Thoracic aorta (tissue), 2 donors: Measurements from ENCODE around the gene DIPK2B. TPM values are rescaled to one million over a fixed set of nuclear protein-coding genes. Genes with fewer than 3 reads are reported as not detected.

Source experiments
- ATAC-seq: fragments of 150-250 bp; one replicate; pipeline ENCODE4 v1.8.0; 2017; ENCODE audit warnings: low read depth; ENCODE audit not compliant: insufficient number of reproducible peaks, low FRiP score
- DNase-seq: peaks from one replicate; pipeline ENCODE4 v3.0.0-alpha.2; 2020; ENCODE audit warnings: low spot score
- H3K27ac ChIP-seq, 2 donors: fragments of 200-600 bp; sonication (generic); 1 replicate in 1 of 2; 2 replicates in 1 of 2; pipeline ENCODE4 v1.5.1; 2016; ENCODE audit warnings: mild to moderate bottlenecking in 2 of 2, moderate library complexity in 2 of 2
- H3K27me3 ChIP-seq: fragments of 200-600 bp; sonication (generic); replicated peaks from 2 replicates; pipeline ENCODE4 v1.6.0; 2016; ENCODE audit warnings: mild to moderate bottlenecking; ENCODE audit not compliant: insufficient read depth
- H3K36me3 ChIP-seq: fragments of 200-600 bp; sonication (generic); one replicate; pipeline ENCODE4 v1.5.1; 2016
- H3K4me1 ChIP-seq, 2 donors: fragments of 200-600 bp; sonication (generic); 1 replicate in 1 of 2; 2 replicates in 1 of 2; pipeline versions ENCODE4 v1.5.1 to v1.6.0; 2016; ENCODE audit warnings: low read depth in 2 of 2, mild to moderate bottlenecking in 1 of 2; ENCODE audit not compliant: control insufficient read depth in 1 of 2
- H3K4me3 ChIP-seq: fragments of 200-600 bp; sonication (generic); 2 replicates; pipeline ENCODE4 v1.5.1; 2016; ENCODE audit warnings: mild to moderate bottlenecking
- H3K9me3 ChIP-seq: fragments of 200-600 bp; sonication (generic); 2 replicates; pipeline ENCODE4 v1.5.1; 2016
- CTCF ChIP-seq: fragments of 200-600 bp; sonication (generic); IDR thresholded peaks from one replicate; pipeline ENCODE4 v1.5.1; 2019; ENCODE audit warnings: antibody characterized with exemption
- total RNA-seq, 2 donors: library from RNA; depleted of rRNA; stranded (reverse); fragments of >200 nt; gene quantifications; one replicate each; pipeline versions ENCODE4 v1.1.0 to v1.2.3, GENCODE V29; 2016

The DIPK2B gene
- total RNA-seq, 2 donors from 2014 or later: 11.6 to 14.0 TPM

- Histone ChIP-seq H3K4me1 (no peaks in the 10 kb centered on the region), H3K27ac (no peak overlapping the region)
- no peak for TF ChIP-seq CTCF
Observed at GRCh38 chrX:45165726-45166125, 35.0 kb downstream of the DIPK2B start.

DNA sequence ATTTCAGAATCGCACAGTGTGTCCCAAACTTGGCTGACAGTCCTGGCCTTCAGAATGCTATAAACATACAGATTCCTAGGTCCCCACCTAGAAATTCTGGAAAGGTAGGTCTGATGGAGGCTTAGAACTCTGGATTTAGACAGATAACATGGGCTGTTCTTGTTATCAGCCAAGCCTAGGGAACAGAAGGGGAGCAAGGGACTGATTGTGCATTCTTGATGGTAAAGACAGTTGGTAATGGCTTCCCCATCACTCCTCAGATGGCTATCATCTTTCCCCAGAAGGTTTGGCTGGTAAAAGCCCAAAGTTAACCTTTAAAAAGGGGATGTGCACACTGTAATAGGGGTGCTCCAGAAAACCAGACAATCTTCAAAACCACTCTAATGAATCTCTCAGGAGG lies 35.7 kb downstream of the DIPK2B start:
- no peak for DNase-seq
- Histone ChIP-seq H3K36me3 (no peaks in the 10 kb centered on the region), H3K4me3 (no peak overlapping the region), H3K27me3 (no peaks in the 10 kb centered on the region), H3K4me1 (no peaks in the 10 kb centered on the region), H3K27ac (no peak overlapping the region), H3K9me3 (no peaks in the 10 kb centered on the region)
- ATAC-seq: no peak
- no peak for TF ChIP-seq CTCF

More at GRCh38 chrX:45165726-45166125, 35.0 kb downstream of the DIPK2B start:
- Histone ChIP-seq H3K9me3 (no peaks in the 10 kb centered on the region), H3K4me3 (no peak overlapping the region), H3K36me3 (no peaks in the 10 kb centered on the region), H3K27me3 (no peaks in the 10 kb centered on the region)
- ATAC-seq: no peak
- DNase-seq: no peak

GRCh38 chrX:45164021-45164621 lies 36.6 kb downstream of the DIPK2B start:
- Histone ChIP-seq H3K4me3 (no peak overlapping the region), H3K27me3 (no peaks in the 10 kb centered on the region), H3K9me3 (no peaks in the 10 kb centered on the region), H3K4me1 (no peaks in the 10 kb centered on the region), H3K27ac (no peak overlapping the region), H3K36me3 (no peaks in the 10 kb centered on the region)
- no peak for DNase-seq
- no peak for ATAC-seq
- TF ChIP-seq CTCF: no peak

GRCh38 chrX:45157647-45158046 lies 43.0 kb downstream of the DIPK2B start:
- no peak for ATAC-seq
- Histone ChIP-seq H3K36me3 (no peaks in the 10 kb centered on the region), H3K27ac (no peak overlapping the region), H3K9me3 (no peaks in the 10 kb centered on the region), H3K27me3 (no peaks in the 10 kb centered on the region), H3K4me3 (no peak overlapping the region), H3K4me1 (no peaks in the 10 kb centered on the region)
- no peak for TF ChIP-seq CTCF
- no peak for DNase-seq

- Histone ChIP-seq H3K4me1 (no peaks in the 10 kb centered on the region), H3K27ac (no peak overlapping the region), H3K9me3 (no peaks in the 10 kb centered on the region), H3K4me3 (no peak overlapping the region), H3K27me3 (no peaks in the 10 kb centered on the region), H3K36me3 (no peaks in the 10 kb centered on the region)
- ATAC-seq (no peak), DNase-seq (no peak)
- no peak for TF ChIP-seq CTCF
Observed at GRCh38 chrX:45154462-45154861, 46.2 kb downstream of the DIPK2B start.
